ENCODE data around the gene LDLRAD3.

LDLRAD3 gene

DNA sequence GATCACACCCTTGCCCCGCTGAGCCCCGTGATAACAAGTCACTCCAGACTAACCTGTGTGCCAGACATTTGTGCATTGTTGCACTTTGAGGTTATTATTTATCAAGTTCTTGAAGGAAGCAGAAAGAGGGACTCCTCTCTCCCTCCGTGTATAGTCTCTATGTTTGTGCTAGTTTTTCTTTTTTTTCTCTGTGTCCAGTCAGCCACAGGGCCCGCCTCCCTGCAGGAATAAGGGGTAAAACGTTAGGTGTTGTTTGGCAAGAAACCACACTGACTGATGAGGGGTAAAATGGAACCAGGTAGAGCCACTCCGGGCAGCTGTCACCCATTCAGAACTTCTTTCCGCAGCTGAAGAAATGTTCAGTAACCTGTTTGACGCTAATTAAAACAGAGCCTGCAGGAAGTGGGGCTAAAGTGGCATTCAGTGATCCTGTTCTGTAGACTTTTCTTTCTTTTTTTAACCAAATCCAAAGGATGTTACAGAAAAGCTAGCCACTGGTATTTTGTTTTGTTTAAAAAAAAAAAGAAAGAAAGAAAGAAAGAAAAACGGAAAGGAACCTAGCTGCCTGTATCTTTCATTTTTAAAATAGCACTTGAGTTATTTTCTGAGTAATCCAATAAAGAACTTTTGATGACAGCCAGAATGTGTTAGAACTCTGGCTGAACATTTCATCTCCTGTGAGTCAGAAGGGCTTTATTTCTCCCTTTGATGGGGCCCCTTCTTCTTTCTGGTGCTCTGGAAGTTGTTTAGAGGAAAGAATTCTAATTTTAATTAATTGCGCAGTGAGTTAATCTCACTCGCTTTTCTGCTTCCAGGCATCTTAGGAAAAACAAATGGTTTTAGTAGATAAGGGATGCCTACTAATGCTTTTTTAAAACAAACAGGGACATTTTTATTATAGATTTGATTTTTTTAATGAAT is 287.2 kb downstream of the LDLRAD3 start:
- TF ChIP-seq GATA2 (IDR thresholded peaks at IDR 0.05; ENCODE audit: low read depth, low read length) (no peak), GATA3 (IDR thresholded peaks at IDR 0.05; ENCODE audit: low read depth, low read length) (peak; percentile 27; the same call in 1 of the 2 replicates)

DNA sequence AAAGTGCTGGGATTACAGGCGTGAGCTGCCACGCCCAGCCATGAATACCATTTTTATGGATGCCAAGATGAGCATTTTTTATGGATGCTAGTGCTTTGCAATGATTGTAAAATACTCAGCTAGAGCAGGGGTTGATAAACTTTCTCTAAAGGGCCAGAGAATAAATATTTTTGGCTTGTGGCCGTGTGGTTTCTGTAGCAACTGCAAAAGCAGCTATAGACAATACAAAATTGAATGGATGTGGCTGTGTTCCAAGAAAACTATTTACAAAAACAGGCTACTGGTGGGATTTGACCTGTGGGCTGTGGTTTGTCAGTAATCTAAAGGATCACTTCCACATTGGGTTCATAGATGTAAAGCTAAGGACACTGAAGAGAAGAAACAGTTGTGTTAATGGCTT is 289.3 kb downstream of the LDLRAD3 start:
- TF ChIP-seq GATA2 (IDR thresholded peaks at IDR 0.05; ENCODE audit: low read depth, low read length) (no peak), GATA3 (IDR thresholded peaks at IDR 0.05; ENCODE audit: low read depth, low read length) (no peak)

DNA sequence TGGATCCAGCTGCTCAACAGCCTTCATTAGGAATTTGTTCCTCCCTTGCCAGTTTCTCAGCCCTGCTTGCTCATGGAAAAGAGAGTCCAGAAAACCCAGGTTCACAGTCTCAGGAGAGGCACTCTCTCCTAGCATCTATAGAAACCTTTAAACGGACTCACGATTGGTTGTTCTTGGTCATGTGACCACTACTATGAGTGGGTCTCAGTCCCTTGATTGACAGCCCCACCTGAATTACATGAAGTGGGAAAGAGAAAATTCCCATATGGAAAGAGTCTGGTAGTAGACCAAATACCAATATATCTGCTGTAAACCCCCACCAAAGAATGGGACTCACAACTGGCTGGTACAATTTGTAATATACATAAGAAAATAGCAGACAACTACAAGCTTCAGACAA is 291.0 kb downstream of the LDLRAD3 start:
- no peak for TF ChIP-seq GATA3 (IDR thresholded peaks at IDR 0.05; ENCODE audit: low read depth, low read length)
- TF ChIP-seq GATA2 (IDR thresholded peaks at IDR 0.05; ENCODE audit: low read depth, low read length), result no peak

DNA sequence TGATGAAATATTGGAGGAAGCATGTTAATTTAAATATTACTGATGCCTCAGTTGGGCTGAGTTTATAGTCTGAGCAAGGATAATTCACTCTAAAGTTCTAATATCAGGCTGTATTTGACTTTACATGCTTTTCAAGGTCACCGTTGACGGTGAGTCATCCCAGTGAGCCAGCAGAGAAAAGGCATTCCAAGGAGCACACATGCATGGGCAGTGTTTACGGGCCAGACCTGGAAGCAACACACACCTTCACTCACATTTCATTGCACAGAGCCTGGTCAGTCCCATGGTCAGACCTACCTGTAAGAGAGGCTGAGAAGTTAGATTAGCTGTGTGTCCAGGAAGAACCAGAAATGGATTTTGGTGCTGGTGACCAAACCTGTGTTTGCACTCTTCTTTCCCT is 291.9 kb downstream of the LDLRAD3 start:
- TF ChIP-seq GATA3 (IDR thresholded peaks at IDR 0.05; ENCODE audit: low read depth, low read length) (no peak), GATA2 (IDR thresholded peaks at IDR 0.05; ENCODE audit: low read depth, low read length) (no peak)

DNA sequence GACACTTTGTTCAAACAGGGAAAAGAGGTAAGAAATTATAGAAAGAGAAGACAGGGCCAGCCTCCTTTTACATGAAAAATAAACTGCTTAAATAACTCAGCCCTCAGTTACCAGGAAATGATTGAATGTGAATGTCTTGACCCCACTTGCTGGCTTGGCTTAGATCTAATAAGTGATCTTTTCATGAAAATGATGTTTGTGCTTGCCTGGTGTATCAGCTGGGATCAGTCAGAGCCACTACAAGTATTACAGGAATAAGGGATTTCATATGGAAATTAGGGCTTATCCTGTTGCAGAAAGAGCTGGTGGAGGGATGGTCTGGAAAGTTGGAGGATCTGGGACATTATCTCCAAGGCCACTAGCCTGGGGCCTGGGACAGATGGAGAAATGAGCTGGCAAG is 293.5 kb downstream of the LDLRAD3 start:
- TF ChIP-seq GATA2 (IDR thresholded peaks at IDR 0.05; ENCODE audit: low read depth, low read length), result no peak
- TF ChIP-seq GATA3 (IDR thresholded peaks at IDR 0.05; ENCODE audit: low read depth, low read length), result no peak

DNA sequence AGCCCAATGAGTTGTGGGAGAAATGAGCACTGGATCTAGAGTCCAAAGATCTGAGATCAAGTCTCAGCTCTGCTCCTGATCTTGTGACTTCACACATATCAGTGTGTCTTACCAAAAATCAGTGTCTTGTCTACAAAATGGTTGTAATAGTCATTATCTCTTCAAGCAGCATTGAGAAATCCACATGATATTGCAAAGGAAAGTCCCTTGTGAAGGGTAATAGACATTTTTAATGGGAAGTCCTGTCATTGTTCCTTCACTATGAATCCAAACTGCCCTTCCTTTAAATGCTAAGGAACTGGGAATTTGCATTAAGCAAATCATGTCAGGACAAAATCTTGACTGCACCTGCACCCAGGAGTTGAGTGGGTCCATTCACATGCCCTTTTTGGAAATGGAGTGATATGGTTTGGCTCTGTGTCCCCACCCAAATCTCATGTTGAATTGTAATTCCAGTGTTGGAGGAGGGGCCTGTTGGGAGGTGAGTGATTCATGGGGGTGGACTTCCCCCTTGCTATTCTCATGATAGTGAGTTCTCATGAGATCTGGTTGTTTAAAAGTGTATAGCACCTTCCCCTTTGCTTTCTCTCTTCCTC is 294.3 kb downstream of the LDLRAD3 start:
- TF ChIP-seq GATA3 (IDR thresholded peaks at IDR 0.05; ENCODE audit: low read depth, low read length), result no peak
- no peak for TF ChIP-seq GATA2 (IDR thresholded peaks at IDR 0.05; ENCODE audit: low read depth, low read length)

DNA sequence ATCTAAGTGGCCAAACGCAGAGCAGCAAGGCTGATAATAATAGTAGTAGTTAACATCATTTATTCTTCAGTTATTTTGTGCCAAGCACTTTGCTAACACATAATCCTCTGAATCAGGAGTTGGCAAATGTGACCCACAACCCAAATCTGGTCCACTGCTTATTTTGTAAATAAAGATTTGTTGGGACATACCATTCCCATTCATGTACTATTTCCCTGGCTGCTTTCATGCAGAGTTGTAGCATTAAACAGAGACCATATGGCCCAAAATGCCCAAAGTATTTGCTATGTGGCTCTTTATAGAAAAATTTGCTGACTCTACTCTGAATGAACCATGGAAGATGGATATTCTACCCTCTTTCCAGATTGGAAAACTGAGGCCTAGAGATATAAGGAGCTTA is 295.0 kb downstream of the LDLRAD3 start:
- TF ChIP-seq GATA2 (IDR thresholded peaks at IDR 0.05; ENCODE audit: low read depth, low read length), result no peak
- no peak for TF ChIP-seq GATA3 (IDR thresholded peaks at IDR 0.05; ENCODE audit: low read depth, low read length)

DNA sequence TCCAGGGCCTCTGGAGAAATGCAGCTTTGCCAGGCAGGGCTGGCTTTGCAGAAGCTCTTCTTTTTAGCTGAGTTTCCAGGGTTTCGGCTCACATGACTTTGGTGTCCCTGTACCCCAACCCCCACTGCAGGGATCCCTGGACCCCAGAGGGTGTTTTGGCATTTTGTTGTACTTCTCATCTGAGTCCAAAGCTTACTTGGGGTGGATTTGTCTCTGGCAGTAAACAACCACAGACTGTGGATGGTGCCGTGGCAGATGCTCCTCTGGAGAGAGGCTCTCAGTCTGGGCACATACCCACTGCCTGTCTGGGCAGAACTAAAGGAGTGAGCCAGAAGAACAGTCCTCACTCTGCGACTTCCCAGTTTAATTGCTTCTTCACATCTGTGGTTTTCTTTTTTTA is 295.8 kb downstream of the LDLRAD3 start:
- no peak for TF ChIP-seq GATA3 (IDR thresholded peaks at IDR 0.05; ENCODE audit: low read depth, low read length)

DNA sequence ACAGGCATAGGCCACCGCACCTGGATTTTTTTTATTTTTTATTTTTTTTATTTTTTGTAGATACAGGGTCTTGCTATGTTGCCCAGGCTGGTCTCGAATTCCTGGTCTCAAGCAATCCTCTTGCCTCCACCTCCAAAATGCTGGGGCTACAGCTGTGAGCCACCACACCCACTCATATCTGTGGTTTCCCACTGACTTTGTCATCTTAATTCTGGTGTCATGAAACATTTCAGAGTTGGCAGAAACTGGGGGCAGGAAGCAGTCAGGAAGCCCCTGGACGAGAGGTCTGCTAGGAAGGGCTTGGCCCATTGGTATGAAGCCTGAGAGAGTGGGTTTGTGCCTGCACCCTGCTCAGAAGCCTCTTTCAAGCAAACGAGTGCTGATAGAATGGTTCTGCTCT is 296.3 kb downstream of the LDLRAD3 start:
- no peak for TF ChIP-seq GATA2 (IDR thresholded peaks at IDR 0.05; ENCODE audit: low read depth, low read length)
- no peak for TF ChIP-seq GATA3 (IDR thresholded peaks at IDR 0.05; ENCODE audit: low read depth, low read length)

DNA sequence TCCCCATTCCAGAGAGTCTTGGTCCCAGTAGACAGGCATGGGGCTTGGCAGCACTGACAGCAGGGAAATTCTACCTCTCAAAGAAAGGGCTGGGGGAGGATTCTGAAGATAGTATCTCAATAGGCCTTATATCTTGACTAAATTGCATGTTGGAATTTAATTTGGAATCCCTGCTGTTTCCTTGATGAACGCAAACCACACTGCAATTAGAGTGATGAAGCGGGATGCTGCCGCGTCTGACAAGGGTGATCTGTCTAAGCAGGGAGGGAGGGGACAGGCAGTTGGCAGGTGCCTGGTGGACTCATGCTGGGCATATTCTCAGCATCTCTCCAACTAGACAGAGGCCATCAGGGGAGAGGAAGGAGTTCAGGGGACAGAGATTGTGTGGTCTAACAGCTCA is 296.9 kb downstream of the LDLRAD3 start:
- TF ChIP-seq GATA3 (IDR thresholded peaks at IDR 0.05; ENCODE audit: low read depth, low read length), result no peak
- peak; percentile 74 for TF ChIP-seq GATA2 (IDR thresholded peaks at IDR 0.05; ENCODE audit: low read depth, low read length)

DNA sequence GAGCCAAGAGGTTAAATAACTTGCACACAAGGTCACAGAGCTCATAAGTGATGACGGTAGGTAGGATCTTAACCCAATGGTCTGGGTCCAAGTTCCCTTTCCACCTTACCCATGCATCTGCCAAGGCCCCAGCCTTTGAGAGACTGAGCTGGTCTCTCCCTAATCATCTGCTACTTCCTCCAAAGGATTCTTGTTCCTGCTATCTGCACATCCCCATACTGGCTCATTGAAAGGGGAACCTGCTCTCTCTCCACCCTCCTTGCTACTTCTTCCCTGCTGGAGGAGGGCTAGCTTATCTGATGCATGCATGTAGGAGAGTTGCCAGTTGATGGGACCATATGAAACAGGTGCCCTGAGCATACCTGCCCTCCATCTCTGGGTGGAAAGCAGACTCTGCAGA is 297.6 kb downstream of the LDLRAD3 start:
- no peak for TF ChIP-seq GATA2 (IDR thresholded peaks at IDR 0.05; ENCODE audit: low read depth, low read length)
- TF ChIP-seq GATA3 (IDR thresholded peaks at IDR 0.05; ENCODE audit: low read depth, low read length), result no peak

DNA sequence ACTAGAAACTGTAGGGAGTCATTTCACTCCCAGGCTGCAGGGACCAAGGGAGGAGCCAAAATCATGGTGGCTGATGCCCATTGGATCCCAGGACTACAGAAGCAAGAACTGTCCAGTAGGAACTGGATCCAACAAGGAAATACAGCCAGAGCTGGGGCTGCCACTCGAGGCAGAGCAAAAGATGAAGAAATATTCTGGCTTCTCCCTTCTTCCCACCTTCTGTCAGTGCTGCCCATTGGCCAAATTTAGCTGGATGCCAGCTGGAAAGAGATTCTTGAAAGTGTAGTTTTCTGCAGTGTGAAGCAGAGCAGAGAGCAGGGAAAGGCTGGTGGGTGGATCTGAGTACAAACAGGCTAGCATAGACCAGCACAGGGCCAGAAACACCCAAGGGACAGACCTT is 299.8 kb downstream of the LDLRAD3 start:
- TF ChIP-seq GATA3 (IDR thresholded peaks at IDR 0.05; ENCODE audit: low read depth, low read length), result no peak
- no peak for TF ChIP-seq GATA2 (IDR thresholded peaks at IDR 0.05; ENCODE audit: low read depth, low read length)

DNA sequence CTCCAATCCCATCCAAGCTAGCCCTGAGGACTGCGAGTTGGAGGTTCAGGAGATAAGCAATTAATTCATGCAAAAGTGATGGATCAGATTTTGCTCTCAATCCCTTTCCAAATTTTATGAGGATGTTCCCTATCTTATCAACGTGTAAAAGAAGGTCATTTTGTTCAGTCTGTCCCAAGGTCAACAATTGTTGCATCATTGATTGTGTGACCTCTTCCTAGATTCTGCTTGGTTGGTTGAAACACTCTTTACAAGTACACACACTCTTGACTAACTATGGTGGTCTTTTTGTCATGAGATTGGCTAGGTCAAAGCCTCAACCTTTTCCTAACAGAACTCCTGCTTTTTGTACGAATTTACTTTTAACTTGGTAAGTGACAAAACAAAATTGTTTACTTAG is 303.6 kb downstream of the LDLRAD3 start:
- TF ChIP-seq GATA3 (IDR thresholded peaks at IDR 0.05; ENCODE audit: low read depth, low read length) (no peak), GATA2 (IDR thresholded peaks at IDR 0.05; ENCODE audit: low read depth, low read length) (no peak)

DNA sequence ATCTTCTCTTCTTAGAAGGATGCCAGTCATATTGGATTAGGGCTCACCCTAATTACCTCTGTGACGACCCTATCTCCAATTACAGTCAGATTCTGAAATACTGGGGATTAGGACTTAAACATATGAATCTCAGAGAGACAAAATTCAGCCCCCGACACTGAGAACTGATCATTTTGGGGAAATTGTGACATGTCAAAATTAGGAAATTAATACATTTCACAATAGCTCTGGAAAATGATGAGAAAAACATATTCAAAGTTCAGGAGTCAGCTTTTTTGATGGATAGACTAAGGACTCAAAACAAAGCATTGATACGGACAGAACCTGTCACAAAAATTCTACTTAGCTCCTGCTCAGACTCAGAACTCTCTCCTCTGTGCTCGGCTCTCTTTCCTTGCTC is 304.6 kb downstream of the LDLRAD3 start:
- TF ChIP-seq GATA2 (IDR thresholded peaks at IDR 0.05; ENCODE audit: low read depth, low read length), result no peak
- TF ChIP-seq GATA3 (IDR thresholded peaks at IDR 0.05; ENCODE audit: low read depth, low read length), result no peak

DNA sequence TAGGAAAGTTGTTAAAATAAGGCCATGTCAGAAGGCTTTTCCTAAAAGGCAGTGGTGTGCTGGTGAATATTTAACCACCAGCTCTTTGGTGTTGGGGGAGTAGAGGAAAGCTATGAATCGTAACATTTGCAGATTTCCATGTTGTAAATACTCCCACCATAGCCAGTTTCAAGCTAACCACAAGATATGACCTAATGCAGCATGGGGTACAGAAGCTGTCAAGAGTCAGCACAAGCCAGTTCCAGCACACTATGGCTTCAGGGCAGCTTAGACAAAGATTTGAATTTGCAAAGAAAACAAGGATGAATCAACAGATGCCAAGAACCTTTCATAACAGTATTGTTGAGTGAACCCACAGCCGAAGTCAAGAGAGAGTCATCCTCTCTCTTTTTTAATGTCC is 305.4 kb downstream of the LDLRAD3 start:
- no peak for TF ChIP-seq GATA2 (IDR thresholded peaks at IDR 0.05; ENCODE audit: low read depth, low read length)
- TF ChIP-seq GATA3 (IDR thresholded peaks at IDR 0.05; ENCODE audit: low read depth, low read length), result no peak

All from SH-SY5Y (cell line).